OCI-LY3 (cell line): ENCODE results near the gene KRTAP5-10.

Source experiments
- EZH2phosphoT487 ChIP-seq: fragments of 200-600 bp; shearing (Covaris generic); IDR thresholded peaks from 2 replicates; pipeline ENCODE4 v1.6.1; 2018; ENCODE audit warnings: antibody characterized with exemption, mixed run types, low read depth
- TF ChIP-seq, protein P1 (sequence below): fragments of 200-600, 300-600 bp; sonication (generic); IDR thresholded peaks from 2 replicates; pipeline ENCODE4 v1.5.1; 2014; ENCODE audit warnings: antibody characterized with exemption, low read length, low read depth

DNA sequence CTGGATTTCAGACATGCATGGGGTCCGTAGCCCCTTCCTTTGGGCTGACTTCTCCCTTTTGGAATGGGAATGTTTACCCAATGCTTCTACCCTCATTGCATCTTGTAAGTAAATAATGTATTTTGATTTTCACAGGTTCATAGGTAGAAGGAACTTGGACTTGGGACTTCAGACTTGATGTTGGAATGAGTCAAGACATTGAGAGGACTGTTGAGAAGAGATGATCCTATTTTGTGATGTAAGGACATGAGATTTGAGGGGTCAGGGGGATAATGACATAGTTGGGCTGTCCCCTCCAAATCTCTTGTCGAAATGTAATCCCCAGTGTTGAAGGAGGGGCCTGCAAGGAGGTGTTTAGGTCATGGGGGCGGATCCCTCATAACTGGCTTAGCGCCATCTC is 933 bp upstream of the KRTAP5-10 start:
- TF ChIP-seq, protein P1, sequence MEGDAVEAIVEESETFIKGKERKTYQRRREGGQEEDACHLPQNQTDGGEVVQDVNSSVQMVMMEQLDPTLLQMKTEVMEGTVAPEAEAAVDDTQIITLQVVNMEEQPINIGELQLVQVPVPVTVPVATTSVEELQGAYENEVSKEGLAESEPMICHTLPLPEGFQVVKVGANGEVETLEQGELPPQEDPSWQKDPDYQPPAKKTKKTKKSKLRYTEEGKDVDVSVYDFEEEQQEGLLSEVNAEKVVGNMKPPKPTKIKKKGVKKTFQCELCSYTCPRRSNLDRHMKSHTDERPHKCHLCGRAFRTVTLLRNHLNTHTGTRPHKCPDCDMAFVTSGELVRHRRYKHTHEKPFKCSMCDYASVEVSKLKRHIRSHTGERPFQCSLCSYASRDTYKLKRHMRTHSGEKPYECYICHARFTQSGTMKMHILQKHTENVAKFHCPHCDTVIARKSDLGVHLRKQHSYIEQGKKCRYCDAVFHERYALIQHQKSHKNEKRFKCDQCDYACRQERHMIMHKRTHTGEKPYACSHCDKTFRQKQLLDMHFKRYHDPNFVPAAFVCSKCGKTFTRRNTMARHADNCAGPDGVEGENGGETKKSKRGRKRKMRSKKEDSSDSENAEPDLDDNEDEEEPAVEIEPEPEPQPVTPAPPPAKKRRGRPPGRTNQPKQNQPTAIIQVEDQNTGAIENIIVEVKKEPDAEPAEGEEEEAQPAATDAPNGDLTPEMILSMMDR: no peak
- no peak for TF ChIP-seq EZH2phosphoT487
